Smooth muscle cell (in vitro differentiated cells): ENCODE results near the gene MCC. TPM values are rescaled to one million over a fixed set of nuclear protein-coding genes. Genes with fewer than 3 reads are reported as not detected.
A peak's percentile ranks its signal among the peaks of the same experiment; 100 is the strongest.

Experiments used
- DNase-seq: peaks from one replicate; lab custom pipeline; 2025; ENCODE audit not compliant: unreplicated experiment; lab: John Stamatoyannopoulos, UW
- H2AFZ ChIP-seq: fragments of 200-600 bp; sonication (generic); 2 replicates; pipeline ENCODE4 v1.6.0; 2016; ENCODE audit warnings: antibody characterized with exemption, low read depth, mild to moderate bottlenecking
- H3F3A ChIP-seq: fragments of 200-600 bp; sonication (generic); 2 replicates; pipeline ENCODE4 v1.6.0; 2017; ENCODE audit warnings: antibody characterized with exemption, low read depth
- H3K27ac ChIP-seq: fragments of 200-600 bp; sonication (generic); 2 replicates; pipeline ENCODE4 v1.5.1; 2016; ENCODE audit warnings: low read depth, mild to moderate bottlenecking
- H3K27me3 ChIP-seq: fragments of 200-600 bp; sonication (generic); 2 replicates; pipeline ENCODE4 v1.6.1; 2016; ENCODE audit warnings: low read depth, mild to moderate bottlenecking
- H3K36me3 ChIP-seq: fragments of 200-600 bp; sonication (generic); 2 replicates; pipeline ENCODE4 v1.5.1; 2016; ENCODE audit warnings: low read depth
- H3K4me1 ChIP-seq: fragments of 200-600 bp; sonication (generic); 2 replicates; pipeline ENCODE4 v1.5.1; 2016; ENCODE audit warnings: low read depth
- H3K4me2 ChIP-seq: fragments of 200-600 bp; sonication (generic); 2 replicates; pipeline ENCODE4 v1.6.0; 2016; ENCODE audit warnings: mild to moderate bottlenecking
- H3K4me3 ChIP-seq: fragments of 200-600 bp; sonication (generic); 2 replicates; pipeline ENCODE4 v1.5.1; 2016; ENCODE audit warnings: mild to moderate bottlenecking
- H3K79me2 ChIP-seq: fragments of 200-600 bp; sonication (generic); 2 replicates; pipeline ENCODE4 v1.6.0; 2016; ENCODE audit warnings: low read depth, mild to moderate bottlenecking
- H3K9ac ChIP-seq: fragments of 200-600 bp; sonication (generic); 2 replicates; pipeline ENCODE4 v1.6.0; 2016; ENCODE audit warnings: low read depth
- H3K9me3 ChIP-seq: fragments of 200-600 bp; sonication (generic); replicated peaks from 2 replicates; pipeline ENCODE4 v1.5.1; 2016; ENCODE audit warnings: low read depth
- H4K20me1 ChIP-seq: fragments of 200-600 bp; sonication (generic); 2 replicates; pipeline ENCODE4 v1.6.0; 2016; ENCODE audit warnings: low read depth
- WGBS: methylation state at CpG from one replicate; pipeline ENCODE4 v1.1.7; 2016; ENCODE audit warnings: low lambda C conversion rate; 5-methylcytosine and 5-hydroxymethylcytosine counted together
- polyA plus RNA-seq: library from polyadenylated mRNA; unstranded; fragments of >200 nt; fragmentation: Nextera tagmentation; extraction: Ambion mirVana; gene quantifications from 2 replicates; pipeline ENCODE4 v1.2.1, GENCODE V29; 2016
- total RNA-seq: library from RNA; depleted of rRNA; stranded (reverse); fragments of >200 nt; gene quantifications from 2 replicates; pipeline ENCODE4 v1.2.3, GENCODE V29; 2014
- TF ChIP-seq, protein P1 (sequence below): fragments of 200-600 bp; sonication (generic); IDR thresholded peaks from 2 replicates; pipeline ENCODE4 v1.5.1; 2017; ENCODE audit warnings: borderline replicate concordance, mild to moderate bottlenecking, antibody characterized with exemption; ENCODE audit not compliant: insufficient read depth, poor library complexity, severe bottlenecking

Gene MCC
- total and polyA plus RNA-seq, 2 experiments from 2014 or later: 5.8 to 19.2 TPM

DNA sequence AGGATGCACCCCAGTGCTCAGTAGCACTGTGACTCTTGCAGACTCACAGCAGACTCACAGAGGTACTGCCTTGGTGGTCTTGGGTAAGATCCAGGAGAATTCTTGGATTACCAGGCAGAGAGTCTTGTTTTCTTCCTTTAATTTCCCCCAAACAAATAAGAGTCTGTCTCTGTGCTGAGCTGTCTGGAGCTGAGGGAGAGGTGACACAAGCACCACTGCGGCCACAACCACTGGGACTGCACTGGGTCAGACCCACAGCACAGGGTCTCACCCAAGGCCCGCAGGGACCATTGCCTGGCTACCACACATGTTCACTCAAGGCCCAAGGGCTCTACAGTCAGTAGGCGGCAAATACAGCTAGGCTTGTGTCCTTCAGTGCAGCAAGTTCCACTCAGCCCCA is 13.8 kb upstream of the MCC start:
- H3K79me2 ChIP-seq: no peaks in the 10 kb centered on the region
- no peak for DNase-seq
- no peaks in the 10 kb centered on the region for H4K20me1 ChIP-seq
- H3F3A ChIP-seq: no peaks in the 10 kb centered on the region
- TF ChIP-seq, protein P1, sequence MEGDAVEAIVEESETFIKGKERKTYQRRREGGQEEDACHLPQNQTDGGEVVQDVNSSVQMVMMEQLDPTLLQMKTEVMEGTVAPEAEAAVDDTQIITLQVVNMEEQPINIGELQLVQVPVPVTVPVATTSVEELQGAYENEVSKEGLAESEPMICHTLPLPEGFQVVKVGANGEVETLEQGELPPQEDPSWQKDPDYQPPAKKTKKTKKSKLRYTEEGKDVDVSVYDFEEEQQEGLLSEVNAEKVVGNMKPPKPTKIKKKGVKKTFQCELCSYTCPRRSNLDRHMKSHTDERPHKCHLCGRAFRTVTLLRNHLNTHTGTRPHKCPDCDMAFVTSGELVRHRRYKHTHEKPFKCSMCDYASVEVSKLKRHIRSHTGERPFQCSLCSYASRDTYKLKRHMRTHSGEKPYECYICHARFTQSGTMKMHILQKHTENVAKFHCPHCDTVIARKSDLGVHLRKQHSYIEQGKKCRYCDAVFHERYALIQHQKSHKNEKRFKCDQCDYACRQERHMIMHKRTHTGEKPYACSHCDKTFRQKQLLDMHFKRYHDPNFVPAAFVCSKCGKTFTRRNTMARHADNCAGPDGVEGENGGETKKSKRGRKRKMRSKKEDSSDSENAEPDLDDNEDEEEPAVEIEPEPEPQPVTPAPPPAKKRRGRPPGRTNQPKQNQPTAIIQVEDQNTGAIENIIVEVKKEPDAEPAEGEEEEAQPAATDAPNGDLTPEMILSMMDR: no peak
- WGBS: 100% methylated on average over 3 of the region's 3 CpGs
- no peak overlapping the region for H3K9ac ChIP-seq
- H3K4me3 ChIP-seq: no peak overlapping the region
- no peaks in the 10 kb centered on the region for H3K4me1 ChIP-seq
- no peak overlapping the region for H2AFZ ChIP-seq
- H3K27ac ChIP-seq: no peak overlapping the region
- peaks cover 8% of the 10 kb centered on the region for H3K27me3 ChIP-seq
- no peaks in the 10 kb centered on the region for H3K36me3 ChIP-seq
- no peaks in the 10 kb centered on the region for H3K9me3 ChIP-seq
- H3K4me2 ChIP-seq: no peak overlapping the region

DNA sequence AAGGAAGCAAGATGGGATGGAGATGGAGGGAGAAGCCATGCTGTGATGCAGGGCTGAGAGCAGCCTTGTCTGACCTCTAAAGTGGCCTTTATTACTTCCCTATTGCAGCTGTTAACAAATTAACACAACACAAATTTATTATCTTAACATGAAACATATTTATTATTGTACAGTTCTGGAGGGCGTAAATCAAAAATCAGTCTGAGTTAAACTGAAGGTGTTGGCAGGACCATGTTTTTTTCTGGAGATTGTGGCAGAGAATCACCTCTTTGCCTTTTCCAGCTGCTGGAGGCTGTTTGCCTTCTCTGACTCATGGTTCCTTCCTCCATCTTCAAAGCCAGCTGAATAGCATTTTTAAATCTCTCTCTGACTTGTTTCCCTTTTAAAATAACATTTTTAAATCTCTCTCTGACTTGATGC is 7.2 kb upstream of the MCC start:
- no peaks in the 10 kb centered on the region for H3K9me3 ChIP-seq
- H3K27me3 ChIP-seq: peaks cover 8% of the 10 kb centered on the region
- 85% methylated on average over 1 of the region's 1 CpG for WGBS
- no peaks in the 10 kb centered on the region for H3K36me3 ChIP-seq
- H4K20me1 ChIP-seq: no peaks in the 10 kb centered on the region
- H3K4me1 ChIP-seq: no peaks in the 10 kb centered on the region
- H3K4me3 ChIP-seq: no peak overlapping the region
- DNase-seq: no peak
- no peaks in the 10 kb centered on the region for H3K79me2 ChIP-seq
- TF ChIP-seq, protein P1: no peak
- H3K4me2 ChIP-seq: peak overlapping the region; percentile 8
- H3F3A ChIP-seq: peaks cover 5% of the 10 kb centered on the region
- no peak overlapping the region for H3K9ac ChIP-seq
- no peak overlapping the region for H3K27ac ChIP-seq
- H2AFZ ChIP-seq: peak overlapping the region; percentile 66

DNA sequence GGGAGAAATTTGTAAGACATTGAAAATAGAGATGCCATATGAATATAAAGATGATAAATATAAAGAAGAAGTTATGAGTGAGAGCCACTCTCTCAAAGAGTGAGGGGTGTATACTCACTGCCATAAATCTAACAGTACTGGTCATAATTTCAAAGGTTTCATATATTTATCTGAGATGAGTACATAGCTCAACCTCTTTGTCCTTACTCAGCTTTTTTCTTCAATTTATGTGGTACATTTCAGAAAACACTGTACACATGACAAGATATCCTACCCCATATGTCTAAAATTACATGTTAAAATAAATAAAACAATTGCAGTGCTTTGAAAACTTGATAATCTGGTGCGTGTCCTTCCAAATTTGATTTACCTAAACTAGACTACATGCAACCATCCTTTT is 5.2 kb upstream of the MCC start:
- Histone ChIP-seq H2AFZ (no peak overlapping the region), H3K9ac (no peak overlapping the region), H3K4me3 (no peak overlapping the region), H3K27ac (no peak overlapping the region), H4K20me1 (no peaks in the 10 kb centered on the region), H3K4me1 (no peaks in the 10 kb centered on the region), H3K9me3 (no peaks in the 10 kb centered on the region), H3K36me3 (no peaks in the 10 kb centered on the region), H3K79me2 (no peaks in the 10 kb centered on the region), H3K4me2 (no peak overlapping the region), H3K27me3 (peaks cover 4% of the 10 kb centered on the region), H3F3A (peaks cover 14% of the 10 kb centered on the region)
- 96% methylated on average over 1 of the region's 1 CpG for WGBS
- TF ChIP-seq, protein P1: no peak
- no peak for DNase-seq

DNA sequence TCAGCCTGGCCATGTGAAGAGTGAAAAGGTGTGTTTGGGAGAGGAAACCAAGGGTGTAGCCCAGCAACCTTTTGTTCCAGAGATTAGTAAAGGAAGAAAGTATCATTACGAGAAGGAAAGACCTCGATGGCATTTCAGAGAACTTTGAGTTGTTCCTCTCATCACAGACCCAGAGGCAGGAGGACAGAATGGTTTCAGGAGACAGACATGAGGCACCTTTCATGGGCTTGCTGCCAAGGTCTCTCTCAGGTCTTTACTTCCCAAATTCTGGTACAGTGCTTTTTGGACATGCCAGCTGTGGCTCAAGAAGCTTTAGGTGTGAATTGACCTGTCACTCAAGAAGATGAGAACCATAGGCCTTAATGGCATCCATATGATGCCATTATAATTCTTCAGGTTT is 2.8 kb upstream of the MCC start:
- DNase-seq: no peak
- Histone ChIP-seq H3K36me3 (no peaks in the 10 kb centered on the region), H3K4me2 (no peak overlapping the region), H3K27me3 (no peaks in the 10 kb centered on the region), H3K4me3 (no peak overlapping the region), H3K79me2 (no peaks in the 10 kb centered on the region), H3K9me3 (no peaks in the 10 kb centered on the region), H4K20me1 (no peaks in the 10 kb centered on the region), H3F3A (peaks cover 13% of the 10 kb centered on the region), H3K27ac (no peak overlapping the region), H3K9ac (no peak overlapping the region), H2AFZ (no peak overlapping the region), H3K4me1 (no peaks in the 10 kb centered on the region)
- TF ChIP-seq, protein P1: no peak
- 93% methylated on average over 2 of the region's 2 CpGs for WGBS
